ENCODE results near the gene GIPR.

GIPR gene

DNA sequence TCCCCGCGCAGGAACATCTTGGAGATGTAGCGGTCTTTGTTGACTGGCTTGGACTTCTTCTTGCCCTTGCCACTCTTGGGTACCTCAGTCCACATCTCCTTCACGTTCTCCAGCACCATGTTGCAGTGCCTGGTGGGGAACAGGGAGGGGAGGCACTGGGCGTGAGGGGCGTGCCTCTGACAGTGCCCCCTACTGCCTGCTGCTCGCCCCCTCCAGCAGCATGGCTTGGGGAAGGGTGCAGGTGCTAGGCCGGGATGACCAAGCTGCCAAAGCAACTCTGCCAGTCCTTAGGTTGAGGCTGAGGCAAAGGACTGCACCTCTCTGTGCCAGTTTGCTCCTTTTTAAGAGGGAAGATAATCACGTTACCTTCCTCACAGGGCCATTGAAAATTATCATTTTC lies 19.6 kb downstream of the GIPR start:
- TF ChIP-seq, protein P1, sequence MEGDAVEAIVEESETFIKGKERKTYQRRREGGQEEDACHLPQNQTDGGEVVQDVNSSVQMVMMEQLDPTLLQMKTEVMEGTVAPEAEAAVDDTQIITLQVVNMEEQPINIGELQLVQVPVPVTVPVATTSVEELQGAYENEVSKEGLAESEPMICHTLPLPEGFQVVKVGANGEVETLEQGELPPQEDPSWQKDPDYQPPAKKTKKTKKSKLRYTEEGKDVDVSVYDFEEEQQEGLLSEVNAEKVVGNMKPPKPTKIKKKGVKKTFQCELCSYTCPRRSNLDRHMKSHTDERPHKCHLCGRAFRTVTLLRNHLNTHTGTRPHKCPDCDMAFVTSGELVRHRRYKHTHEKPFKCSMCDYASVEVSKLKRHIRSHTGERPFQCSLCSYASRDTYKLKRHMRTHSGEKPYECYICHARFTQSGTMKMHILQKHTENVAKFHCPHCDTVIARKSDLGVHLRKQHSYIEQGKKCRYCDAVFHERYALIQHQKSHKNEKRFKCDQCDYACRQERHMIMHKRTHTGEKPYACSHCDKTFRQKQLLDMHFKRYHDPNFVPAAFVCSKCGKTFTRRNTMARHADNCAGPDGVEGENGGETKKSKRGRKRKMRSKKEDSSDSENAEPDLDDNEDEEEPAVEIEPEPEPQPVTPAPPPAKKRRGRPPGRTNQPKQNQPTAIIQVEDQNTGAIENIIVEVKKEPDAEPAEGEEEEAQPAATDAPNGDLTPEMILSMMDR (IDR thresholded peaks at IDR 0.05), result no peak

DNA sequence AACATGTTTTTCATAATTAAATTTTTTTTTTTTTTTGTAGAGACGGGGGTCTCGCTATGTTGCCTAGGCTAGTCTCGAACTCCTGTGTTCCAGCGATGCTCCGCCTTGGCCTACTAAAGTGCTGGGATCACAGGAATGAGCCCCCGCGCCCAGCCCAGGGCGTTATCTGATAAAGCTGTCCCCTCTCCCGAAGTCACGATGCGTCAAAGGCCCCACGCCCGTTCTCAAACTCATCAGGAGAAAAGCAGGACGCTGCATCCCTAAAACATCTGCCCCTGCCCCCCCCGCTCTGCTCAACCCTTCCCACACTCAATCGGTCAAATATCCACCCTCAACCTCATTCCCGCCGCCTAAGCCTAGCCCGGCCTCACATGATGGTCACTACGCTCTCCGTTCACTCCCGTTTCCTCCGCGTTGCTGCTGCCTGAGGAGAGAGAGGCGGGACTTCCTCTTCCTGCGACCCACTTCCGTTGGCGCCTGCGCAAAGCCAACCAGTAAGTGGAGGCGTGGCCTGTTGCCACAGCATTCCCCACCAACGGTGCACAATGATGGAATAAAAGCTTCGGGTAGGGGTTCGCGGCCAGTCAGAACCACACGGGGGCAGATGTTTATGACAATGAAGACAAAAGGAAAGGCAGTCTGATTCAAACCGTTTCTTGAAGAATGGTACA lies 23.6 kb downstream of the GIPR start, which contains the start of gene SNRPD2:
TSS of gene SNRPD2 (minus strand) at position 438 of the 671 bp plus-strand sequence. CDS start at position 373, 65 bp downstream.
- TF ChIP-seq, protein P1 (IDR thresholded peaks at IDR 0.05), result no peak

DNA sequence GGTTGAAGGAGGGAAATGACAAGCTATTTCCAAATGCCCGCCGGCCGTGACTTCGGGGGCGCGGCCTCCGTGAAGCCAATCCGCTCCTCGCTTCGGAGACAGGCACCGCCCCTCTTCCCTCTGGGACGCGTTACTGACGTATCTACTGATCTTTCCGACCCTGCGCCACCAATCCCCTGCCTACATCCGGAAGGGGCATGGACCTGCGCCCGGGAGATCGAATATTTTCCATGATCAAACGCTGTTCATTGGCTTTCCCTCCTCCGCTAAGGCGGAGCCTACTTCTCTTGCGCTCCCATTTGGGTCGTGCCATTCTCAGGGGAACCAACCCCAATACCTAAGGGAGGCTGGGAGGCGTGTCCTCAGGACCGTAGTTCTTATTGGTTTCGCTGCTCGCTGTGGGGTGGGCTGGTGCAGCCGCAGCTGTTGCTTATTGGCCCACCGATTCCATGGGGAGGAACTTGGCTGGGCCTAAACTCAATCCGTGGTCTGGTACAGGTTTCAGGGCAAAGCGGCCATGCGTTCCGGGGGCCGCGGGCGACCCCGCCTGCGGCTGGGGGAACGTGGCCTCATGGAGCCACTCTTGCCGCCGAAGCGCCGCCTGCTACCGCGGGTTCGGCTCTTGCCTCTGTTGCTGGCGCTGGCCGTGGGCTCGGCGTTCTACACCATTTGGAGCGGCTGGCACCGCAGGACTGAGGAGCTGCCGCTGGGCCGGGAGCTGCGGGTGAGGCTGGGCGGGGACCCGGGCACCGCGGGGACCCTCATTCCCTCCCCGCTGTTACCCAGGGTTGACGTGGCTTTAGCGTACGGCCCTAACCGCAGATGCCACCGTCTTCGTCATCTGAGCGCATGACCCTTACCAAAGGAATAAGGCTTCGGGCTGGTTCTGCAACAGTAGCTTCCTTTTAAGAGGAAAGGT lies 24.4 kb downstream of the GIPR start, which contains the start of gene QPCTL:
TSS of gene QPCTL (plus strand) at position 480 of the 919 bp plus-strand sequence. CDS start at position 518, 38 bp downstream.
- TF ChIP-seq, protein P1 (IDR thresholded peaks at IDR 0.05), result no peak

DNA sequence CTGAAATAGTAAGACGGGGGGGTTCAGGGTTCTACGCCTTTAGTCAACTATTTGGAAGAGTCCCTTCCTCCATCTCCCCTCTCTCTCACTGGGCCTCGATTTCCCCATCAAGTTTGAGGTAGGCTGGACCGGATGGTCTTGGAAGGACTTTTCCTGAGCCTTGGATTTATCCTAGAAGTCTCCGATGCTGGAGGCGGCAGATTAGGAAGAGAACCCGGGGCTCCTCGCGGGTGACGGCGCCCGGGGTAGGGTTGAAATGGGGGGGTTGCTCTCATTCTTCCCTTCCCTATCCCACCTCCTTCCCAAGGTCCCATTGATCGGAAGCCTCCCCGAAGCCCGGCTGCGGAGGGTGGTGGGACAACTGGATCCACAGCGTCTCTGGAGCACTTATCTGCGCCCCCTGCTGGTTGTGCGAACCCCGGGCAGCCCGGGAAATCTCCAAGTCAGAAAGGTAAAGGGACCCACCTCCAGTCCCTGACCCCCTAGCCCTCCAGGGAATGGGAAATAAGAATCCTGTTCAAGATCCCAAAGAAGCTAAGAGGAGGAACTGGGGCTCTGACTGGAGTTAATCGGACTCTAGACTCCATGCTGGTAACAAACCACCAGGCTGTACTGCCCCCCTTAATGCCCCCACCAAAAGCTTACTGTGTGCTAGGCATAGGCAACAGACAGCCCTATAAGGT lies 25.2 kb downstream of the GIPR start:
- TF ChIP-seq, protein P1 (IDR thresholded peaks at IDR 0.05), result peak; percentile 66

DNA sequence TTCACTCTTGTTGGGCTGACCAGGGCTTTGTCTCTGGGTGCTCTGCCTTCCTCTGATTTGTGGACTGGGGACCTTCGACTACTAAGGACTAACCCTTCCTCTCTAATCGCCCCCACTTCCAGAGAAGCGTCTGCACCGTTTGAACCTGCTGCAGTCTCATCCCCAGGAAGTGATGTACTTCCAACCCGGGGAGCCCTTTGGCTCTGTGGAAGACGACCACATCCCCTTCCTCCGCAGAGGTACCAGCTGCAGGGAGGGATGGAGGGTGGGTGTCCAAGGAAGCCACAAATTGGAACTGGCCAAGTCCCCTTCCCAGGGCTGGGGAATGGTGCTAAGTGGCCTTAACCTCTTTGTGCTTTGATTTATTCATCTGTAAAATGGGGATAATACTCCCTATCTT lies 33.7 kb downstream of the GIPR start:
- TF ChIP-seq, protein P1 (IDR thresholded peaks at IDR 0.05), result no peak

DNA sequence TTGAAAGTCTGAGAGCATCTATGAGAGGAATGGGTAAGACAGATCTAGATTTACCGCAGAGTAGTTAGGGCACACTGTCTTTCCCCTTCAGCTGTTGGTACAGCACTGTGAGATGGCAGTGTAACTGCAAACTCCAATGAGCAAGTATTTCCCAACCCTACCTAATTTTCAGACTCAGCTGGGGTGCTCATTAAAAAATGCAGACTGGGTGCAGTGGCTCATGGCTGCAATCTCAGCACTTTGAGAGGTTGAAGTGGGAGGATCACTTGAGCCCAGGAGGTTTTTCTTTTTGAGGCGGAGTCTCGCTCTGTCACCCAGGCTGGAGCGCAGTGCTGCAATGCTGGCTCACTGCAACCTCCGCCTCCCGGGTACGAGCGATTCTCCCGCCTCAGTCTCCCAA lies 37.1 kb downstream of the GIPR start:
- TF ChIP-seq, protein P1 (IDR thresholded peaks at IDR 0.05), result no peak

DNA sequence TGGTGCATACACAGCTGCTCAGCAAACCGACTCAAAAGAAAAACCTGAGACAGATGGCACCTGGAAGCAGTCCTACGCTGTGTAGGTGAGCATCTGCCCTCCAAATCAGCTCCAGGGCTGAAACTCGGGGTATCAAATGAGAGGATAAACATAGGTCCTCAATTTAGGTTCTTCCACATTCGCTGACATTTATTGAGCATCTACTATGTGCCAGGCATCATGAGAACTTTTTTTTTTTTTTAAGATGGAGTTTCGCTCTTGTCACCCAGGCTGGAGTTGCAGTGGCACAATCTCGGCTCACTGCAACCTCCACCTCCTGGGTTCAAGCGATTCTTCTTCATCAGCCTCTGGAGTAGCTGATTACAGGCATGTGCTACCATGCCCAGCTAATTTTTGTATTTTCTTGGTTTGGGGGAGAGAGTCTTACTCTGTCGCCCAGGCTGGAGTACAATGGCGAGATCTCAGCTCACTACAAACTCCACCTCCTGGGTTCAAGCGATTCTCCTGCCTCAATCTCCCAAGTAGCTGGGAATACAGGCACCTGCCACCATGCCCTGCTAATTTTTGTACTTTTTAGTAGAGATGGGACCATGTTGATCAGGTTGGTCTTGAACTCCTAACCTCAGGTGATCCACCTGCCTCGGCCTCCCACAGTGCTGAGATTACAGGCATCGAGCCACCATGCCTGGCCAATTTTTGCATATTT lies 37.8 kb downstream of the GIPR start:
- TF ChIP-seq, protein P1 (IDR thresholded peaks at IDR 0.05), result no peak

Data from LNCAP (cell line).